C4-2B (cell line): ENCODE results near the gene CELA1.

Experiments used
- ZFX ChIP-seq: fragments of 450-650 bp; IDR thresholded peaks from 2 replicates; pipeline ENCODE4 v1.6.1; 2017
- TF ChIP-seq, protein P1 (sequence below): fragments of 450-650 bp; conservative IDR thresholded peaks from 2 replicates; pipeline ENCODE4 v1.5.1; 2017; ENCODE audit warnings: mild to moderate bottlenecking

DNA sequence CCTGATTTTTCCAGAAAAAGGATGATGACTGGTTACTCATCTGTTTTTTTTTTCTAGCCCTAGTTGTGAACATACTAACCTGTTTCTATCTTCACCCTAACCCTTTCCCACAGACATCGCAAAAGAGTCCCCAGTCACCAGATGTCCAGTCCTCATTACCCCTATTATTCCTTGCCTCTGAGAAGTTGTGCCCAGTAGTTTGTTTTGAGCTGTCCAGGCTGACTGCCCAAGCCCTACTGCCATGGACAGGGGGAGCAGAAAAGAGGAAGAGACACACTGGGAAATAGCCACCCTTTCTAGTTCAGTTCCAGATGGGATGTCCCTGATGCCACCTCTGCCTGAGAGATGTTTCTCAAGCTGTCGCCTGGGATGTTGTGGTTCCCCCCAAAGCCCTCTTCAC is 13.8 kb upstream of the CELA1 start:
- TF ChIP-seq, protein P1, sequence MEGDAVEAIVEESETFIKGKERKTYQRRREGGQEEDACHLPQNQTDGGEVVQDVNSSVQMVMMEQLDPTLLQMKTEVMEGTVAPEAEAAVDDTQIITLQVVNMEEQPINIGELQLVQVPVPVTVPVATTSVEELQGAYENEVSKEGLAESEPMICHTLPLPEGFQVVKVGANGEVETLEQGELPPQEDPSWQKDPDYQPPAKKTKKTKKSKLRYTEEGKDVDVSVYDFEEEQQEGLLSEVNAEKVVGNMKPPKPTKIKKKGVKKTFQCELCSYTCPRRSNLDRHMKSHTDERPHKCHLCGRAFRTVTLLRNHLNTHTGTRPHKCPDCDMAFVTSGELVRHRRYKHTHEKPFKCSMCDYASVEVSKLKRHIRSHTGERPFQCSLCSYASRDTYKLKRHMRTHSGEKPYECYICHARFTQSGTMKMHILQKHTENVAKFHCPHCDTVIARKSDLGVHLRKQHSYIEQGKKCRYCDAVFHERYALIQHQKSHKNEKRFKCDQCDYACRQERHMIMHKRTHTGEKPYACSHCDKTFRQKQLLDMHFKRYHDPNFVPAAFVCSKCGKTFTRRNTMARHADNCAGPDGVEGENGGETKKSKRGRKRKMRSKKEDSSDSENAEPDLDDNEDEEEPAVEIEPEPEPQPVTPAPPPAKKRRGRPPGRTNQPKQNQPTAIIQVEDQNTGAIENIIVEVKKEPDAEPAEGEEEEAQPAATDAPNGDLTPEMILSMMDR = no peak
- no peak for TF ChIP-seq ZFX
